ENCODE data around the gene CROT.

CROT gene

DNA sequence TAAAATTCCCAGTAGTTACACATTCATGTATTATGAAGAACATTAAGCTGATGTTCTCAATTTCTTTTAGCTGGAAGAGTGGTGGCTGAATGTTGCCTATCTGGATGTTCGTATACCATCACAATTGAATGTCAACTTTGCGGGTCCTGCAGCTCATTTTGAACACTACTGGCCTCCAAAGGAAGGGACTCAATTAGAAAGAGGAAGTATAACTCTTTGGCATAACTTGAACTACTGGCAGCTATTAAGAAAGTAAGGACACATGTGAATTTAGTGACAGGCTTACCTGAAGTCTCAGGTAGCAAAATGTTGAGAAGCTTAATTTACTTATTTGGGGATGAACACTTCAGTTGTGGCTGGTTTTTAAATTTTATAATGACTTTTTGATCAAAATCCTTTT lies 15.9 kb downstream of the CROT start:
- Histone ChIP-seq H3K4me1 (ENCODE audit: insufficient read depth, low read length, severe bottlenecking) (no peaks in the 10 kb centered on the region), H3F3A (ENCODE audit: insufficient read depth, low read length) (no peaks in the 10 kb centered on the region), H3K27ac (ENCODE audit: low read depth, low read length, poor library complexity, severe bottlenecking) (no peak overlapping the region)

DNA sequence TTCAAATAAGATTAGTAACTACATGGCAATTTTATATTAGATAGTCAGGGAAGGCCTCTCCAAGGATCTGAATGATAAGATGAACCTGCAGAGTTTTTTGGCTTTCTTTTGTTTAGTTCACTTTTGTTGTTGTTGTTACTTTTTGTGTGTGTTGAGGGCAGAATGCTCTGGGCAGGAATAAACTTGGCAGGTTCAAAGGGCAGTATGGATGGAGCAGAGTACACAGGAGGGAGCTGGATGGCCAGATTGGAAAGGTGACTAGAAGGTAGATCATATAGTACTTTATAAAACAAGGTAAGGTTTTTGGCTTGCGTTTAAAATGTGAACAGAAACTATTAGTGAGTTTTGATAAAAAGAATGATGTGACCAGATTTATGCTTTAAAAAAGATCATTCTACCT lies 17.9 kb downstream of the CROT start:
- Histone ChIP-seq H3K9me3 (ENCODE audit: low read length) (no peaks in the 10 kb centered on the region), H3K9me2 (ENCODE audit: low read depth, low read length) (no peaks in the 10 kb centered on the region), H3K9ac (ENCODE audit: low read length) (no peak overlapping the region), H3K27me3 (ENCODE audit: insufficient read depth, low read length) (no peaks in the 10 kb centered on the region), H3K79me2 (ENCODE audit: insufficient read depth, low read length) (no peaks in the 10 kb centered on the region), H3K4me3 (ENCODE audit: low read depth, low read length, poor library complexity, severe bottlenecking) (no peak overlapping the region), H3K4me1 (ENCODE audit: insufficient read depth, low read length, severe bottlenecking) (no peaks in the 10 kb centered on the region), H3F3A (ENCODE audit: insufficient read depth, low read length) (no peaks in the 10 kb centered on the region), H4K20me1 (ENCODE audit: insufficient read depth, low read length) (no peaks in the 10 kb centered on the region), H3K27ac (ENCODE audit: low read depth, low read length, poor library complexity, severe bottlenecking) (no peak overlapping the region), H2AFZ (ENCODE audit: low read length) (no peak overlapping the region), H3K4me2 (ENCODE audit: low read length) (no peak overlapping the region), H3K36me3 (ENCODE audit: insufficient read depth, low read length) (peaks cover 28% of the 10 kb centered on the region)
- no peak for TF ChIP-seq EZH2 (IDR thresholded peaks at IDR 0.05; ENCODE audit: borderline replicate concordance, low read length)
- TF ChIP-seq, protein P1, sequence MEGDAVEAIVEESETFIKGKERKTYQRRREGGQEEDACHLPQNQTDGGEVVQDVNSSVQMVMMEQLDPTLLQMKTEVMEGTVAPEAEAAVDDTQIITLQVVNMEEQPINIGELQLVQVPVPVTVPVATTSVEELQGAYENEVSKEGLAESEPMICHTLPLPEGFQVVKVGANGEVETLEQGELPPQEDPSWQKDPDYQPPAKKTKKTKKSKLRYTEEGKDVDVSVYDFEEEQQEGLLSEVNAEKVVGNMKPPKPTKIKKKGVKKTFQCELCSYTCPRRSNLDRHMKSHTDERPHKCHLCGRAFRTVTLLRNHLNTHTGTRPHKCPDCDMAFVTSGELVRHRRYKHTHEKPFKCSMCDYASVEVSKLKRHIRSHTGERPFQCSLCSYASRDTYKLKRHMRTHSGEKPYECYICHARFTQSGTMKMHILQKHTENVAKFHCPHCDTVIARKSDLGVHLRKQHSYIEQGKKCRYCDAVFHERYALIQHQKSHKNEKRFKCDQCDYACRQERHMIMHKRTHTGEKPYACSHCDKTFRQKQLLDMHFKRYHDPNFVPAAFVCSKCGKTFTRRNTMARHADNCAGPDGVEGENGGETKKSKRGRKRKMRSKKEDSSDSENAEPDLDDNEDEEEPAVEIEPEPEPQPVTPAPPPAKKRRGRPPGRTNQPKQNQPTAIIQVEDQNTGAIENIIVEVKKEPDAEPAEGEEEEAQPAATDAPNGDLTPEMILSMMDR (IDR thresholded peaks at IDR 0.05; ENCODE audit: low read length): no peak

More for the DNA sequence above, 15.9 kb downstream of the CROT start:
- Histone ChIP-seq H3K9me3 (ENCODE audit: low read length) (no peaks in the 10 kb centered on the region), H4K20me1 (ENCODE audit: insufficient read depth, low read length) (no peaks in the 10 kb centered on the region), H2AFZ (ENCODE audit: low read length) (no peak overlapping the region), H3K9me2 (ENCODE audit: low read depth, low read length) (no peaks in the 10 kb centered on the region), H3K9ac (ENCODE audit: low read length) (no peak overlapping the region), H3K36me3 (ENCODE audit: insufficient read depth, low read length) (peaks cover 46% of the 10 kb centered on the region), H3K27me3 (ENCODE audit: insufficient read depth, low read length) (no peaks in the 10 kb centered on the region), H3K4me2 (ENCODE audit: low read length) (no peak overlapping the region), H3K79me2 (ENCODE audit: insufficient read depth, low read length) (no peaks in the 10 kb centered on the region), H3K4me3 (ENCODE audit: low read depth, low read length, poor library complexity, severe bottlenecking) (no peak overlapping the region)
- no peak for TF ChIP-seq EZH2 (IDR thresholded peaks at IDR 0.05; ENCODE audit: borderline replicate concordance, low read length)
- TF ChIP-seq, protein P1 (IDR thresholded peaks at IDR 0.05; ENCODE audit: low read length): no peak

- H3K9me3 ChIP-seq (ENCODE audit: low read length): no peaks in the 10 kb centered on the region
- H3K4me1 ChIP-seq (ENCODE audit: insufficient read depth, low read length, severe bottlenecking): no peaks in the 10 kb centered on the region
- no peak overlapping the region for H2AFZ ChIP-seq (ENCODE audit: low read length)
- no peaks in the 10 kb centered on the region for H3F3A ChIP-seq (ENCODE audit: insufficient read depth, low read length)
- H3K79me2 ChIP-seq (ENCODE audit: insufficient read depth, low read length): no peaks in the 10 kb centered on the region
- H3K9ac ChIP-seq (ENCODE audit: low read length): no peak overlapping the region
- no peaks in the 10 kb centered on the region for H4K20me1 ChIP-seq (ENCODE audit: insufficient read depth, low read length)
- H3K4me3 ChIP-seq (ENCODE audit: low read depth, low read length, poor library complexity, severe bottlenecking): no peak overlapping the region
- no peaks in the 10 kb centered on the region for H3K9me2 ChIP-seq (ENCODE audit: low read depth, low read length)
- no peak for TF ChIP-seq EZH2 (IDR thresholded peaks at IDR 0.05; ENCODE audit: borderline replicate concordance, low read length)
- TF ChIP-seq, protein P1 (IDR thresholded peaks at IDR 0.05; ENCODE audit: low read length): no peak
- no peak overlapping the region for H3K27ac ChIP-seq (ENCODE audit: low read depth, low read length, poor library complexity, severe bottlenecking)
- no peak overlapping the region for H3K4me2 ChIP-seq (ENCODE audit: low read length)
- no peaks in the 10 kb centered on the region for H3K27me3 ChIP-seq (ENCODE audit: insufficient read depth, low read length)
- H3K36me3 ChIP-seq (ENCODE audit: insufficient read depth, low read length): peaks cover 23% of the 10 kb centered on the region; the same call in 1 of the 2 replicates
Measured at GRCh38 chr7:87364246-87364645, 18.8 kb downstream of the CROT start.

All from OCI-LY1 (cell line).